A549 (cell line): ENCODE measurements around the gene BCORL1. TPM values are rescaled to one million over a fixed set of nuclear protein-coding genes. Genes with fewer than 3 reads are reported as not detected.

ENCODE experiments used
- ATAC-seq, 2 experiments: fragments of 200-7000 bp in 1 of 2; fragments of >200 bp in 1 of 2; cut with Nextera tagmentation in 1 of 2; cut with Tn5 transposase in 1 of 2; 3 replicates each; pipeline versions ENCODE4 v1.8.0 to v1.9.1; 2018 to 2020; ENCODE audit warnings: mild to moderate bottlenecking in 1 of 2, moderate library complexity in 1 of 2
- CTCF ChIA-PET: fragments of 300-600 bp; sonication (Branson Sonifier 250); formaldehyde crosslinking; extraction: SDS; loops from one replicate; lab custom pipeline; 2021; ENCODE audit warnings: antibody characterized with exemption, inconsistent platforms; lab: Yijun Ruan, JAX
- POLR2A ChIA-PET: fragments of 350-600 bp; formaldehyde crosslinking; extraction: SDS; loops from one replicate; lab custom pipeline; 2021; ENCODE audit warnings: antibody characterized with exemption, inconsistent platforms; lab: Yijun Ruan, JAX
- DNase-seq, 2 experiments: peaks; one replicate each; pipeline versions ENCODE4 v3.0.0 to v3.0.0-alpha.2; 2011 to 2016; ENCODE audit warnings: low read depth in 1 of 2, low spot score in 1 of 2
- FAIRE-seq: peaks from 2 replicates; lab custom pipeline; 2011; peaks lifted over from hg19 to GRCh38; lab: Jason Lieb, UNC
- H3K27ac ChIP-seq, 2 experiments: fragments of >200 bp; sonication (Bioruptor Twin); formaldehyde crosslinking; 3 replicates each; pipeline ENCODE4 v1.5.1; 2016 to 2017
- H3K4me1 ChIP-seq: fragments of >200 bp; sonication (Bioruptor Twin); formaldehyde crosslinking; 3 replicates; pipeline ENCODE4 v1.6.1; 2016
- H3K4me2 ChIP-seq: fragments of >200 bp; sonication (Bioruptor Twin); formaldehyde crosslinking; 3 replicates; pipeline ENCODE4 v1.6.1; 2016
- H3K4me3 ChIP-seq: fragments of >200 bp; sonication (Bioruptor Twin); formaldehyde crosslinking; 3 replicates; pipeline ENCODE4 v1.5.1; 2016
- H3K9me3 ChIP-seq: fragments of >200 bp; sonication (Bioruptor Twin); formaldehyde crosslinking; 3 replicates; pipeline ENCODE4 v1.6.1; 2016
- CBX2 ChIP-seq: fragments of 200-600 bp; sonication (generic); IDR thresholded peaks from 2 replicates; pipeline ENCODE4 v1.6.1; 2016; ENCODE audit warnings: low read depth, mild to moderate bottlenecking, borderline replicate concordance
- CHD4 ChIP-seq: fragments of 200-600 bp; sonication (generic); IDR thresholded peaks from 2 replicates; pipeline ENCODE4 v1.6.1; 2016; ENCODE audit warnings: antibody characterized with exemption, mild to moderate bottlenecking, borderline replicate concordance
- EHF ChIP-seq: fragments of 250-450 bp; sonication (Bioruptor Pico); IDR thresholded peaks from 2 replicates; pipeline ENCODE4 v1.5.0; 2020; ENCODE audit warnings: mild to moderate bottlenecking
- EHMT2 ChIP-seq: fragments of 200-600 bp; sonication (generic); IDR thresholded peaks from 2 replicates; pipeline ENCODE4 v1.6.1; 2016; ENCODE audit warnings: antibody characterized with exemption, low read depth, mild to moderate bottlenecking, moderate library complexity
- EP300 ChIP-seq, 2 experiments: fragments of >200 bp; sonication (Bioruptor Twin); formaldehyde crosslinking; IDR thresholded peaks; 2 replicates in 1 of 2; 3 replicates in 1 of 2; pipeline ENCODE4 v1.6.1; 2016 to 2017
- FOXS1 ChIP-seq: fragments of 250-450 bp; sonication (Bioruptor Pico); IDR thresholded peaks from 2 replicates; pipeline ENCODE4 v1.5.0; 2020; ENCODE audit warnings: mild to moderate bottlenecking, moderate library complexity
- GATA3 ChIP-seq: IDR thresholded peaks from 2 replicates; pipeline ENCODE4 v1.6.1; 2012; ENCODE audit warnings: borderline replicate concordance
- HDAC2 ChIP-seq: fragments of 200-600 bp; sonication (generic); IDR thresholded peaks from 2 replicates; pipeline ENCODE4 v1.6.1; 2016
- HES2 ChIP-seq: fragments of >200 bp; sonication (Bioruptor Twin); formaldehyde crosslinking; IDR thresholded peaks from 2 replicates; pipeline ENCODE4 v1.6.1; 2016
- HEYL ChIP-seq: fragments of 250-450 bp; sonication (Bioruptor Pico); IDR thresholded peaks from 2 replicates; pipeline ENCODE4 v1.8.0; 2021; ENCODE audit warnings: mild to moderate bottlenecking, moderate library complexity
- HOXB13 ChIP-seq: fragments of 250-450 bp; sonication (Bioruptor Pico); IDR thresholded peaks from 2 replicates; pipeline ENCODE4 v1.5.0; 2020; ENCODE audit warnings: low read depth, mild to moderate bottlenecking, moderate library complexity
- HOXB5 ChIP-seq: fragments of 250-450 bp; sonication (Bioruptor Pico); IDR thresholded peaks from 2 replicates; pipeline ENCODE4 v1.5.0; 2020; ENCODE audit warnings: mild to moderate bottlenecking, moderate library complexity
- JUN ChIP-seq, 2 experiments: fragments of >200 bp; sonication (Bioruptor Twin); formaldehyde crosslinking; IDR thresholded peaks; 2 replicates in 1 of 2; 3 replicates in 1 of 2; pipeline ENCODE4 v1.6.1; 2016 to 2017
- KDM5A ChIP-seq: fragments of 200-600 bp; sonication (generic); IDR thresholded peaks from 2 replicates; pipeline ENCODE4 v1.6.1; 2016; ENCODE audit warnings: antibody characterized with exemption, mild to moderate bottlenecking
- MAFK ChIP-seq: fragments of 450-650 bp; IDR thresholded peaks from 2 replicates; pipeline ENCODE4 v1.6.1; 2014; ENCODE audit not compliant: partially characterized antibody
- MAX ChIP-seq: IDR thresholded peaks from 2 replicates; pipeline ENCODE4 v1.6.1; 2012
- MAZ ChIP-seq: fragments of 150-350 bp; IDR thresholded peaks from 2 replicates; pipeline ENCODE4 v1.6.1; 2014; ENCODE audit warnings: antibody characterized with exemption, low read depth, low read length, borderline replicate concordance
- MYC ChIP-seq: IDR thresholded peaks from 2 replicates; pipeline ENCODE4 v1.6.1; 2012; ENCODE audit warnings: mild to moderate bottlenecking, inconsistent platforms, low read length, improper control_type of control experiment, borderline replicate concordance
- PHF8 ChIP-seq: fragments of 200-600 bp; sonication (generic); IDR thresholded peaks from 2 replicates; pipeline ENCODE4 v1.6.1; 2016; ENCODE audit warnings: low read depth, mild to moderate bottlenecking, antibody characterized with exemption, moderate library complexity, borderline replicate concordance
- POLR2A ChIP-seq: IDR thresholded peaks from 2 replicates; pipeline ENCODE4 v1.6.1; 2012; ENCODE audit warnings: mild to moderate bottlenecking, low read length
- RARB ChIP-seq: fragments of 250-450 bp; sonication (Bioruptor Pico); IDR thresholded peaks from 2 replicates; pipeline ENCODE4 v1.8.0; 2021; ENCODE audit warnings: mild to moderate bottlenecking, moderate library complexity
- RFX5 ChIP-seq: fragments of 450-650 bp; IDR thresholded peaks from 2 replicates; pipeline ENCODE4 v1.7.1; 2014; ENCODE audit warnings: antibody characterized with exemption, mild to moderate bottlenecking, moderate library complexity
- TFCP2L1 ChIP-seq: fragments of 250-450 bp; sonication (Bioruptor Pico); IDR thresholded peaks from 2 replicates; pipeline ENCODE4 v1.5.0; 2021; ENCODE audit warnings: mild to moderate bottlenecking
- USF2 ChIP-seq: fragments of 450-650 bp; IDR thresholded peaks from 2 replicates; pipeline ENCODE4 v1.6.1; 2014; ENCODE audit warnings: antibody characterized with exemption
- ZC3H11A ChIP-seq: fragments of 450-650 bp; IDR thresholded peaks from 2 replicates; pipeline ENCODE4 v1.6.1; 2014; ENCODE audit warnings: antibody characterized with exemption, mild to moderate bottlenecking
- ZFP36 ChIP-seq: fragments of 450-650 bp; IDR thresholded peaks from 2 replicates; pipeline ENCODE4 v1.6.1; 2014; ENCODE audit warnings: borderline replicate concordance; ENCODE audit not compliant: partially characterized antibody
- ZSCAN20 ChIP-seq: fragments of 250-450 bp; sonication (Bioruptor Pico); IDR thresholded peaks from 2 replicates; pipeline ENCODE4 v1.8.0; 2022; ENCODE audit warnings: mild to moderate bottlenecking, moderate library complexity
- WGBS: methylation state at CpG from one replicate; pipeline ENCODE4 v1.1.6; 2017; ENCODE audit errors: missing lambda C conversion rate; 5-methylcytosine and 5-hydroxymethylcytosine counted together
- polyA plus RNA-seq, 4 experiments: library from polyadenylated mRNA; depleted of rRNA in 3 of 4; stranded (reverse); fragments of >200 nt; fragmentation: RNase III in 1 of 4; extraction: RNeasy Plus Mini Kit Qiagen cat#74134 plus additional on column Dnase treatment in 1 of 4; gene quantifications; 2 replicates in 3 of 4; 3 replicates in 1 of 4; pipeline ENCODE4 v1.2.3, GENCODE V29; 2011 to 2017

BCORL1 gene
- polyA plus RNA-seq, 2 of the 4 experiments (the other 2 are of a cell fraction), result 1.4 to 6.1 TPM

- no peak for ATAC-seq
- WGBS, result 98% methylated on average over 9 of the region's 14 CpGs
Measured at GRCh38 chrX:130013661-130014060, 31.2 kb downstream of the BCORL1 start.

GRCh38 chrX:130014356-130014755, 31.9 kb downstream of the BCORL1 start:
- ChIA-PET POLR2A (no interaction called here), CTCF (interaction anchor here (0.9 kb wide), 1 partner anchor 89 kb away, joined by 3 read pairs; no protein-coding TSS in a partner anchor)
- H3K9me3 ChIP-seq, result no peaks in the 10 kb centered on the region
- WGBS, result 98% methylated on average over 12 of the region's 13 CpGs
- ATAC-seq (no peak), DNase-seq (no peak), FAIRE-seq (no peak)
- TF ChIP-seq POLR2A, result no peak
- TF ChIP-seq PHF8, result no peak
- TF ChIP-seq GATA3, result no peak
- TF ChIP-seq HOXB13, result no peak
- TF ChIP-seq EHF (CRISPR knock-in tag), result no peak
- no peak overlapping the region for H3K27ac ChIP-seq
- no peak overlapping the region for H3K4me2 ChIP-seq
- no peak overlapping the region for H3K4me3 ChIP-seq
- no peaks in the 10 kb centered on the region for H3K4me1 ChIP-seq

More at GRCh38 chrX:130013661-130014060, 31.2 kb downstream of the BCORL1 start:
- Histone ChIP-seq H3K27ac (no peak overlapping the region), H3K4me1 (no peaks in the 10 kb centered on the region), H3K4me2 (no peak overlapping the region), H3K4me3 (no peak overlapping the region), H3K9me3 (no peaks in the 10 kb centered on the region)
- TF ChIP-seq TFCP2L1 (CRISPR knock-in tag) (no peak), HOXB5 (CRISPR knock-in tag) (no peak), KDM5A (no peak), CHD4 (no peak), ZC3H11A (no peak), RFX5 (no peak), EHMT2 (no peak), HES2 (no peak), GATA3 (no peak)
- ChIA-PET POLR2A (no interaction called here), CTCF (interaction anchor here (0.6 to 1.2 kb wide), 5 partner anchors 14 to 178 kb away, joined by 3 to 4 read pairs (median 3); no protein-coding TSS in a partner anchor)
- DNase-seq, result no peak
- FAIRE-seq, result no peak

GRCh38 chrX:130014770-130015169, 32.3 kb downstream of the BCORL1 start:
- TF ChIP-seq CBX2 (no peak), RARB (no peak), USF2 (no peak), MAX (no peak), EP300 (IDR thresholded peaks at IDR 0.05) (no peak), FOXS1 (CRISPR knock-in tag) (no peak), HOXB5 (CRISPR knock-in tag) (no peak), ZSCAN20 (CRISPR knock-in tag) (no peak), HDAC2 (no peak), MAFK (no peak), CHD4 (no peak), MYC (no peak), ZFP36 (no peak), MAZ (no peak), EHF (CRISPR knock-in tag) (no peak), HEYL (CRISPR knock-in tag) (no peak), JUN (IDR thresholded peaks at IDR 0.05) (no peak)
- CTCF ChIA-PET, result interaction anchor here (0.7 to 2.2 kb wide), 3 partner anchors 13 to 89 kb away, joined by 3 to 9 read pairs (median 6); no protein-coding TSS in a partner anchor
- WGBS, result 94% methylated on average over 5 of the region's 12 CpGs
- ATAC-seq (no peak), FAIRE-seq (no peak), DNase-seq (no peak)
- H3K27ac ChIP-seq, result no peak overlapping the region
- no peaks in the 10 kb centered on the region for H3K9me3 ChIP-seq
- H3K4me2 ChIP-seq, result no peak overlapping the region
- POLR2A ChIA-PET, result no interaction called here
- H3K4me3 ChIP-seq, result no peak overlapping the region
- no peaks in the 10 kb centered on the region for H3K4me1 ChIP-seq
